Measurements from ENCODE around the gene SPAG16.

DNA sequence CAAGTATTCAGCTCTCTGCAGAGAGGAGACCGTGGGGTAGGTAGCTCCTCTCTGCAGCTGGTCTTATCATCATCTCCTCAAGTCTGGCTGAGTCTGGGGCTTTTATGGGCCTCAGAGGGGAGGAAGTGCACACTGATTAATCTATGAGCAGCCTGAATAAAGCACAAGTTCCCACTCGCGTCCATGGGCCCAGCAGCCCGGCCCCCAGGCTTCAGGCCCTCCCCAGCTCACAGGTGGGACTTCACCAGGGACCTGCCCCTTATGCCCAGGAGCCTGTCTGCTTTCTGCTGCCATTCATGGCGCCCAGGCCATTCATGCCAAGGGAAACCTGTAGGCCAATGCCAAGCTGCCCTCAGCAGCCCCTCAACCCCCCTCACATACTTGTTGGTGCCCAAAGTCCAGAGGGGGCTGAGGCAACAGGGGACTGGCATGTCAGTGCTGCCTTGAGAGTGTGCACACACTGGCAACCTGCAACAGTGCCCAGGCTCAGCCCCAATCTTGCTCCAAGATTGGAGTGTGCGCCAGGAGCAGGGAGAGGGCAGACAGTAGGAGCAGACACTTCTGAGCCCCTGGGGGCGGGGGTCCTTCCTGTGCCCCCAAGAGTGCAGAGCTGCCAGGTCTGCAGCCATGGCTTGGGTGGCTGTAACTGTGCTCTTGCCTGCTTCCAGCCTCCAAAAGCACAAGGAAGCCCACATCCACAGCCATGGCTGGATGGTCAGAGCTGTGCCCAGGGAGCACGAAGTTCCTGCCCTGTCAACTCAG is 751.0 kb downstream of the SPAG16 start:
- TF ChIP-seq, protein P1, sequence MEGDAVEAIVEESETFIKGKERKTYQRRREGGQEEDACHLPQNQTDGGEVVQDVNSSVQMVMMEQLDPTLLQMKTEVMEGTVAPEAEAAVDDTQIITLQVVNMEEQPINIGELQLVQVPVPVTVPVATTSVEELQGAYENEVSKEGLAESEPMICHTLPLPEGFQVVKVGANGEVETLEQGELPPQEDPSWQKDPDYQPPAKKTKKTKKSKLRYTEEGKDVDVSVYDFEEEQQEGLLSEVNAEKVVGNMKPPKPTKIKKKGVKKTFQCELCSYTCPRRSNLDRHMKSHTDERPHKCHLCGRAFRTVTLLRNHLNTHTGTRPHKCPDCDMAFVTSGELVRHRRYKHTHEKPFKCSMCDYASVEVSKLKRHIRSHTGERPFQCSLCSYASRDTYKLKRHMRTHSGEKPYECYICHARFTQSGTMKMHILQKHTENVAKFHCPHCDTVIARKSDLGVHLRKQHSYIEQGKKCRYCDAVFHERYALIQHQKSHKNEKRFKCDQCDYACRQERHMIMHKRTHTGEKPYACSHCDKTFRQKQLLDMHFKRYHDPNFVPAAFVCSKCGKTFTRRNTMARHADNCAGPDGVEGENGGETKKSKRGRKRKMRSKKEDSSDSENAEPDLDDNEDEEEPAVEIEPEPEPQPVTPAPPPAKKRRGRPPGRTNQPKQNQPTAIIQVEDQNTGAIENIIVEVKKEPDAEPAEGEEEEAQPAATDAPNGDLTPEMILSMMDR (IDR thresholded peaks at IDR 0.05; ENCODE audit: insufficient read depth, low read depth, low read length) = no peak
- no peak for TF ChIP-seq EZH2 (IDR thresholded peaks at IDR 0.05; ENCODE audit: insufficient read depth, low read length)

Data from astrocyte (in vitro differentiated cells and primary cell).